ENCODE results near the gene NPEPL1. TPM values are rescaled to one million over a fixed set of nuclear protein-coding genes. Genes with fewer than 3 reads are reported as not detected.

Gene NPEPL1
- total RNA-seq, 2 donors from 2014 or later: 14.7 to 20.6 TPM

GRCh38 chr20:58713801-58714339 is 21.3 kb downstream of the NPEPL1 start:
- no peaks in the 10 kb centered on the region for H3K27me3 ChIP-seq
- DNase-seq: peak; percentile 12
- no peaks in the 10 kb centered on the region for H3K4me1 ChIP-seq
- no peaks in the 10 kb centered on the region for H3K9me3 ChIP-seq
- intact Hi-C loops (cut with DNase I): no loop called here
- no peak overlapping the region for H3K9ac ChIP-seq (ENCODE audit: low read depth in 2 of 2, low read length in 2 of 2)
- H3K4me3 ChIP-seq: no peak overlapping the region
- H3K27ac ChIP-seq: no peak overlapping the region
- TF ChIP-seq CTCF (IDR thresholded peaks at IDR 0.05): no peak
- H3K36me3 ChIP-seq: no peaks in the 10 kb centered on the region

- no peak for TF ChIP-seq CTCF (IDR thresholded peaks at IDR 0.05)
- Histone ChIP-seq H3K27me3 (no peaks in the 10 kb centered on the region), H3K4me3 (no peak overlapping the region), H3K27ac (no peak overlapping the region), H3K9me3 (no peaks in the 10 kb centered on the region), H3K36me3 (no peaks in the 10 kb centered on the region), H3K4me1 (no peaks in the 10 kb centered on the region), H3K9ac (ENCODE audit: low read depth in 2 of 2, low read length in 2 of 2) (no peak overlapping the region)
- peak; percentile 13 for DNase-seq
- intact Hi-C loops (cut with DNase I): no loop called here
Measured at GRCh38 chr20:58714340-58714922, 21.8 kb downstream of the NPEPL1 start.

- no peaks in the 10 kb centered on the region for H3K4me1 ChIP-seq
- DNase-seq: peak; percentile 9
- H3K9me3 ChIP-seq: no peaks in the 10 kb centered on the region
- no peaks in the 10 kb centered on the region for H3K36me3 ChIP-seq
- H3K4me3 ChIP-seq: no peak overlapping the region
- H3K9ac ChIP-seq (ENCODE audit: low read depth in 2 of 2, low read length in 2 of 2): no peak overlapping the region
- no peak overlapping the region for H3K27ac ChIP-seq
- TF ChIP-seq CTCF (IDR thresholded peaks at IDR 0.05): no peak
- intact Hi-C loops (cut with DNase I): no loop called here
- no peaks in the 10 kb centered on the region for H3K27me3 ChIP-seq
Measured at GRCh38 chr20:58714923-58715351, 22.3 kb downstream of the NPEPL1 start.

GRCh38 chr20:58715391-58715800 is 22.8 kb downstream of the NPEPL1 start:
- Histone ChIP-seq H3K27ac (no peak overlapping the region), H3K27me3 (no peaks in the 10 kb centered on the region), H3K9ac (ENCODE audit: low read depth in 2 of 2, low read length in 2 of 2) (no peak overlapping the region), H3K4me3 (no peak overlapping the region), H3K4me1 (no peaks in the 10 kb centered on the region), H3K36me3 (no peaks in the 10 kb centered on the region), H3K9me3 (no peaks in the 10 kb centered on the region)
- no peak for TF ChIP-seq CTCF (IDR thresholded peaks at IDR 0.05)
- intact Hi-C loops (cut with DNase I): no loop called here
- peak; percentile 7 for DNase-seq

GRCh38 chr20:58715801-58716475 is 23.3 kb downstream of the NPEPL1 start:
- DNase-seq: peak; percentile 12
- H3K36me3 ChIP-seq: no peaks in the 10 kb centered on the region
- H3K4me1 ChIP-seq: no peaks in the 10 kb centered on the region
- no peak for TF ChIP-seq CTCF (IDR thresholded peaks at IDR 0.05)
- H3K9ac ChIP-seq (ENCODE audit: low read depth in 2 of 2, low read length in 2 of 2): no peak overlapping the region
- H3K9me3 ChIP-seq: no peaks in the 10 kb centered on the region
- H3K4me3 ChIP-seq: no peak overlapping the region
- no peak overlapping the region for H3K27ac ChIP-seq
- intact Hi-C loops (cut with DNase I): no loop called here
- H3K27me3 ChIP-seq: no peaks in the 10 kb centered on the region
